GM18502 (cell line): ENCODE results near the gene SIGLEC10.

Source experiments
- ATAC-seq: cut with Tn5 transposase; IDR thresholded peaks from one replicate; pipeline ENCODE4 v1.9.1; 2021; ENCODE audit warnings: mild to moderate bottlenecking; ENCODE audit not compliant: unreplicated experiment, poor library complexity

Gene SIGLEC10

DNA sequence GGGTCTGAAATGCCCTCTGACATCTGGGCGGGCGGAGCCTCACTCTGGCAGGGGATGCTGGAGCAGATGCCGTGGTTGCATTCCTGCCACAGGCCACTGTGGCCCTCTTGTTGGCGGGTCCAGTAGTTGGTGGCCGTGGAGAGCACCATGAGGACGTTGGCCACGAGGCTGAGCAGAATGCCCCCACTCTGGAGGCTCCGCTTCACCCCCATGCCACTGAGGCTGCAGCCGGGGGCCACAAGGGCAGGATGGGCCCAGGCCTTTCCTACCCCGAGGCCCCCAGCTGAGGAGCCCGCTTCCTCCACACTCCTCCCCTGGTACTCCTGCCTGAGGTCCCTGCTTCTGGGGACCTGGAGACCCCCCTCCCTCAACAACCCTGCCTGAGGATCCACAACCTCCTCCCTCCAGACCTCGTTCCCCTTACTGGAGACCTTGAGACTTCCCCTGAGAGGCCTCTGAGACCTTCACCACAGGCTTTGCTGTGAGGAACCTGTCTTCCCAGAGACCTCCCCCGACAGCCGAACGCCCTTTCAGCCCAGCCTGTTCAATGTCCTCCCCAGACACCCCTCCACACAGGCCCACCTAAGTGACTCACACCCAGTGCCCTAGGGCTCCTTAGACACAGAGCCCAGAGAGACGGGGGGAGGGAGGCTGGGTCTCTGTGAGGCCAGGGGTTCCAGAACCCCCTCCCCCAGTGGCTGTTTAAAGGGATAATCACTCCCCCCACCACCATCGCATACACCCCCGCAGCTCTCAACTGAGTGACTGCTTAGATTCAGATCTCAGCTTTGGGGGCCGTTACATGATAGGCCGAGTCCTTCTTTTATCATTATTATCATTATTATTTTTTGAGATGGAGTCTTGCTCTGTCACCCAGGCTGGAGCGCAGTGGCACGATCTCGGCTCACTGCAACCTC, 48.8 kb downstream of the SIGLEC10 start, which contains the start of gene CLDND2:
CLDND2 (minus strand) TSS at position 638 of the 917 bp plus-strand sequence; CDS start at position 212, 426 bp downstream.
- no peak for ATAC-seq

DNA sequence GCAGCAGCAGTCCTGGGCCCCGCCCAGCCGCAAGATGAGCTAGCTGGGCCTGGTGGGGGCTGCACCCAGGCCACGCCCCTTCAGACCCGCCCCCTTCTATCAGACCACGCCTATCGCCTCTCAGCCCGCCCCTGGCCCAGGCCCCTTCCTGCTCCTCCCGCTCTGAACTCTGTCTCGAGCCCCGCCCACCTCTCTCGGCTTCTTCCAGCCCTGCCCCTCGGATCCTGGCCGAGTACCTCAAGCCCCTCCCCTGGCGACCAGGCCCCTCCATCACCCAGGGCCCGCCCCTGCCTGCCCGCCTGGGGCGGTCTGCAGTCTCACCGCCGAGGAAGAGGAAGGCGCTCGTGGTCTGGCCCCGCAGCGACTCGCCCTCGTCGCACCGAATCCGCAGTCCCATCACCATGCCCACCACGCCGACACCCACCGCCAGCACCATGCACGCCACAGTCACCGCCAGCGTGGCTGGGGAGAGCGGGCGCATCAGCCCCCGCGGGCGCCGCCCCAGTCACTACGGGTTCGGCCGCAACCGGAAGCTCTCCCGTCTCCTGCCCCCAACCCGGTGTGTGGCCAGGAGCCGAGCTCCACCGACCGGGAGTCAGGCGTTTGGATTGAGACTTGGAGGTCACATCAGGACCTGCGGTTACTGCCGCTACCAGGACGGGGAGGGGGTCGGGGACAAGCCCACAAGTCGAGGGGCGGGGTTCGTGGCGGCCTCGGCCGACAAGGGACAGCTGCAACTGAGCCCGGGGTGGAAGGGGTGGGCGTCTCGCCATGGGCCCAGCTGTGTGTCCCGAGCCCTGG, 49.7 kb downstream of the SIGLEC10 start:
- peak; percentile 82 for ATAC-seq

DNA sequence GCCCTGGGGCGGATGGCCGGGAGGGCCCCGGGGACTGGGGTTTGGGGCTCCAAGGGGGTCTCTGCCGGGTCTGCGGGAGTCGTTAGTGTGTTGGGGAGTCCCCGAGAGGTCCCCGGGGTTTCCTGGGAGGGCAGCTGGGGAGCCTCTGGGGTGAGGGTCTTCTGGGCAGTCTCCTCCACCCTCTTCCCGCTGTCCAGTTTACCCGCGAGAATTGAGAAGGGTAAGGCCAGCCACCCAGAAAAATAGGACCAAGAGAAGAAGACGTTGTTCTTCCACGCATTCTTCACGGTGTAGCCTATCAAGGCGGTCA, 50.2 kb downstream of the SIGLEC10 start:
- ATAC-seq: peak; percentile 10

DNA sequence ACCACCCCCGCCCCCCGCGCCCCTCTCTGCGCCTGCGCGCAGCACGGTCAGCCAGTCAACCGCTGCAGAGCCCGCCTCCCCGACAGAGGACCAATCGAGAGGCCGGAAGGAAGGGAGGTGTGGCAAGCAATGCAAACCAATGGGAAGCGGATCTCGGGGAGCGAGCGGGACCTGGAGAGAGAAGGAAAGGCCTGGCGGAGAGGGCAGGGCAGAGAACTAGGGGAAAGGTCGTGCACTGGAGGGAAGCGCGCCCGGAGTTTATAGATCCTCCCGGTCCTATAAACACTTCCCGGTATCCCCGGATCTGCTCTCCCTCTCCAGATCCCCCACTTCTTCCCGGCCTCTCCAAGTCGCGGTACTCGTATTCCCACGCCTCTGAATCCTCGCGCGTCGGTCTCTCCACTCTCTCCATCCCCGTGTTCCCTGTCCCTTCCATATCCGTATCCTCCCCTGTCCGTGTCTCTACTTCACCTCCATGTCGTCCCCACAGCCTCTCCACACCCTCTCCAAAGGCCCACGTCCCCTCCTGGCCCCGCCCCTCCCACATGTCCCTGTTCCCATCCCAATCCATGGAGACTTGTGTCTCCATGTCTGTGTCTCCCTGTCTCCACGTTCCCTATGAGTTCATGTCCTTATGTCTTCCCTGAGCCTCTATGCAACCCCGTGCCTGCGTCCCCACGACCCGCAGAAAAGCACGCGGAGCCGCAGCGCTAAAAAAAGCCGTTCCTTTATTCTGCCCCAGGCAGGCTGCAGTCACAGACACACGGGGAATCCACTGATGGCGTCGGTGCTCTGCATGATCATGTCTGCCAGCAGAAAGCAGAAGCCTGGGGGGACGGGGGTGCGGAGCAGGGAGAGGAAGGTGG, 50.8 kb downstream of the SIGLEC10 start:
- peak; percentile 53 for ATAC-seq

DNA sequence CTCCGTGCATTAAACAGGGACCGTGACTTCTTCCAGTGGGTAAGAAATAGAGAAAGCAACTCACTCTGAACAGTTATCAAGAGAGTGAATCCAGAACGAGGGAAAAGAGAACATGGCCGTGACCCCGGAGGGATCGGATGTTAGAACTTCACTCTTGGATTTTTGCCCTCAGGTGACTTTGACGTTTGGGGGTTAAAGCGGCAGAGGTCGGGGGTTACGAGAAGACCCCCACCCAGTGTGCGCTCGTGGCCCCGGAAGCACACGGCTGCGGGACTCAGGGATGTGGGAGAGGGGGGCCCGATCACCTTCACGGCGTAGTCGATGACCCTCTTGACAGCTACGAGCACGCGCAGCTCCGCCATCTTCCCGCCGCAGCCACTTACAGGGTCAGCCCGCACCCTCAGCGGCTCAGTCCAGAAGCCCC, 51.5 kb downstream of the SIGLEC10 start, which contains the start of gene ETFB:
ETFB (minus strand) TSS at position 424 of the 424 bp plus-strand sequence; CDS start at position 362, 62 bp downstream.
- ATAC-seq: no peak

DNA sequence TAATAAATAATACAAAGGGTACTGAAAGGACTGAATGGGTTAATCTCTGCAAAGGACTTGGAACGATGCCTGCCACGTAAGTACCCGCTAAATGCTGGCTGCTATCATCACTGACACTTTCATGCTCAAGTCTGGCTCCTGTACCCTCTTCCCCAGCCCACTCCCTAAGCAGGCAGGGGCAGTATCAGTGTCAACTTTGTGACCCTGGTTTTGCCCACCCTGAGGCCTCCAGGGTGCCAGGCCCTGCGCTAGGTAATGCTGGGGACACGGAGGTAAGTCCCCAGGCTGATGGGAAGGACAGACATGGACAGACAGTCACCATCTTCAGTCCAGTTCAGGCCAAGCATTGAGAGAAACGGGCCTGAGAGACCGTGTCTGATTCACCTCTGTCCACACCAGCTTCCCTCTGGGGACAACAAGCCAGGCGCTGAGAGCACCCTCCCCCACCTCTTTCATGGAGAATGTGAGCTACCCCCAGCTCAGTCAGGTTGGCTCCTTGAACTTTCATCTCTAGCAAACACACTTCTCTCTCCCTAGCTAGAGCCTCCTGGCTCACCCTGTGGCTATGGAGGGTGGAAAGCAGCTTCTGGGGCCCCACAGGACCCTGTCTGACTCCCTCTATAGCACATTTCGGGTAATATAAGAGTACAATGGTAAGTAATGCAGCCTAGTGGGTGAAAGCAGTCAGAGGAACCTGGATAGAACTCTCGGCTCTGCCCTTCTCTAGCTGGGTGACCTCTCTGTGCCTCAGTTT, 52.1 kb downstream of the SIGLEC10 start:
- no peak for ATAC-seq

DNA sequence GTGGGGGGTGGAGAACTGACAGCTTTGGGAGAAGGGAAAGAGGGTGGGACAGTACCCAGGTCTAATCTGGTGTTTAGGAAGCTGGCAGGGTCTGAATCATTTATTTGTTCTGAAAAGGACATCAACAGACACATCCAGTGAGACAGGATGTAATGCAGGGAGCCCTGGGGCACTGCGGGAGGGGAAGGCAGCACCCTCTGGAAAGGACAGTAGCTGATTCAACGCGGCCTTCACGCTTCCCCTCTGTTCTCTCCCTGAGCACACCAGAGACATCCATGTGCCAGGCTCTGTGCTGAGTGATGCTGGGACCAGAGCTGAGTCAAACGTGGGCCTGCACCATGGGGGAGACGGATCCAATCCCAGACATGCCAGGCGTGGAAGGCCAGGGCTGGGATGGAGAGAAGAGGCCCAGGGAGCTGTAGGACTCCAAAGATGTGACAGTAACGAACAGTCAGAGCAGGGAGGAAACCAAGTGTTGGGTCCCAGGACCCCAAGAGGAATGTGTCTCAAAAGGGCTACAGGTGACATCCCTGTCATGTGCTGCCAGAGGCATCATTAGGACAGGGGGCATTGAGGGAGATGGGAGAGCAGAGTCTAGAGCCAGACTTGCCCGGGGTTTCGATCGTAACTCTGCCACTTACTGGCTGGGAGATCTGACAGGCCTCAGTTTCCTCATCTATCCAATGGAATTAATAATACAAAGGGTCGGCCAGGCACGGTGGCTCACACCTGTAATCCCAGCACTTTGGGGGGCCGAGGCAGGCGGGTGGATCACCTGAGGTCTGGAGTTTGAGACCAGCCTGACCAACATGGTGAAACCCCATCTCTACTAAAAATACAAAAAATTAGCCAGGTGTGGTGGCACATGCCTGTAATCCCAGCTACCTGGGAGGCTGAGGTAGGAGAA, 53.0 kb downstream of the SIGLEC10 start:
- no peak for ATAC-seq

DNA sequence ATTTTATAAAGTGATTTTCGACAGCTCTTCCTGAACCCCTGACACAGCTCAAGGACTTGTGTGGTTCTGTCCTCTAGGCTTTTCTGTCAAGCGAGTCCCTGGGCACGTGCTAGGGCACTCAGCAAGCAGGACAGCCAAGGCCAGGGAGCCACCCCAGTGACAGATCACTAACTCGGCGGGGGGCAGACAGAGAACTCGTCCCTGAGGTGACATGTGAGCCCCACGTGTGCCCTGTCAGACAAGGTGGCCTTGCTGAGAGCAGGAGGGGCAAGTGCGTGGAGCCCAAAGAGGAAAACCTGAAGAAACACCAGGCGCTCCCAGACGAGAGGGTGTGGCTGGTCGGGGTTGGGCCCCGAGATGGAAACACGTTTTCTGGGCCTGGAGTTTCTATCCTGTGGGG, 56.2 kb downstream of the SIGLEC10 start:
- ATAC-seq: no peak
